ENCODE data around the gene LIPH.

- no peak for TF ChIP-seq CTCF (IDR thresholded peaks at IDR 0.05)
- TF ChIP-seq POLR2A (IDR thresholded peaks at IDR 0.05) = no peak
These were observed 47.8 kb downstream of the LIPH start for GRCh38 chr3:185504636-185505035.
